DMS153 treated with DMSO at 0.1 percent for 48 hours (cell line): ENCODE data around the gene UNC5A.

Experiments
- DNase-seq: peaks from one replicate; lab custom pipeline; 2025; ENCODE audit not compliant: unreplicated experiment; lab: John Stamatoyannopoulos, UW

The UNC5A gene

GRCh38 chr5:176921714-176922113 lies 111.4 kb downstream of the UNC5A start:
- no peak for DNase-seq

- no peak for DNase-seq
Measured at GRCh38 chr5:176922817-176923216, 112.5 kb downstream of the UNC5A start.

GRCh38 chr5:176927562-176927961 lies 117.2 kb downstream of the UNC5A start:
- no peak for DNase-seq

- no peak for DNase-seq
Measured at GRCh38 chr5:176929654-176930053, 119.3 kb downstream of the UNC5A start.
